GM19467 (cell line): Measurements from ENCODE around the gene ANXA3.
A peak's percentile ranks its signal among the peaks of the same experiment; 100 is the strongest.

Source experiments
- ATAC-seq: cut with Tn5 transposase; IDR thresholded peaks from one replicate; pipeline ENCODE4 v1.9.1; 2021; ENCODE audit warnings: mild to moderate bottlenecking, moderate library complexity; ENCODE audit not compliant: unreplicated experiment

ANXA3 gene

GRCh38 chr4:78610546-78611214, 59.1 kb downstream of the ANXA3 start:
- no peak for ATAC-seq

- no peak for ATAC-seq
These were observed 59.6 kb downstream of the ANXA3 start for GRCh38 chr4:78611215-78611558.

GRCh38 chr4:78612398-78613178, 61.0 kb downstream of the ANXA3 start:
- ATAC-seq, result no peak

- ATAC-seq, result peak; percentile 77
These were observed 62.2 kb downstream of the ANXA3 start for GRCh38 chr4:78613522-78614321.

GRCh38 chr4:78616046-78616498, 64.5 kb downstream of the ANXA3 start:
- ATAC-seq, result no peak

- no peak for ATAC-seq
These were observed 66.9 kb downstream of the ANXA3 start for GRCh38 chr4:78618436-78618835.

- ATAC-seq, result no peak
These were observed 69.8 kb downstream of the ANXA3 start for GRCh38 chr4:78621395-78621794.

GRCh38 chr4:78622253-78622979, 70.8 kb downstream of the ANXA3 start:
- no peak for ATAC-seq

GRCh38 chr4:78624048-78624447, 72.5 kb downstream of the ANXA3 start:
- ATAC-seq, result no peak

GRCh38 chr4:78625073-78625472, 73.5 kb downstream of the ANXA3 start:
- ATAC-seq, result peak; percentile 46

- no peak for ATAC-seq
These were observed 75.7 kb downstream of the ANXA3 start for GRCh38 chr4:78627046-78627965.

- no peak for ATAC-seq
These were observed 76.6 kb downstream of the ANXA3 start for GRCh38 chr4:78627966-78628678.

GRCh38 chr4:78629991-78630541, 78.5 kb downstream of the ANXA3 start:
- no peak for ATAC-seq

GRCh38 chr4:78630615-78631014, 79.0 kb downstream of the ANXA3 start:
- no peak for ATAC-seq

GRCh38 chr4:78634011-78634664, 82.6 kb downstream of the ANXA3 start:
- ATAC-seq, result no peak

GRCh38 chr4:78638337-78639172, 87.0 kb downstream of the ANXA3 start:
- ATAC-seq, result peak; percentile 85

- no peak for ATAC-seq
These were observed 89.1 kb downstream of the ANXA3 start for GRCh38 chr4:78640714-78641113.

GRCh38 chr4:78642934-78643333, 91.4 kb downstream of the ANXA3 start:
- no peak for ATAC-seq
